HEK293 (cell line): ENCODE data around the gene DPYD.

Experiments
- CTCF ChIA-PET: fragments of 350-600 bp; formaldehyde crosslinking; extraction: SDS; loops from one replicate; lab custom pipeline; 2021; ENCODE audit warnings: antibody characterized with exemption; lab: Yijun Ruan, JAX
- POLR2A ChIA-PET: fragments of 300-600 bp; formaldehyde crosslinking; extraction: SDS; loops from one replicate; lab custom pipeline; 2020; ENCODE audit warnings: antibody characterized with exemption, inconsistent platforms; lab: Yijun Ruan, JAX
- H3K27ac ChIP-seq: fragments of 200-500 bp; sonication (Bioruptor generic); 2 replicates; pipeline ENCODE4 v1.5.1; 2014; ENCODE audit warnings: low read depth, low read length, control low read depth, inconsistent platforms; ENCODE audit errors: extremely low read depth
- H3K36me3 ChIP-seq, 2 experiments: fragments of 200-500 bp in 1 of 2; sonication (Bioruptor generic) in 1 of 2; 1 replicate in 1 of 2; 2 replicates in 1 of 2; pipeline ENCODE4 v1.5.1; 2014 to 2017; ENCODE audit warnings: inconsistent platforms in 2 of 2, low read length in 2 of 2; ENCODE audit not compliant: control insufficient read depth in 2 of 2, insufficient read depth in 1 of 2
- H3K4me1 ChIP-seq: fragments of 200-500 bp; sonication (Bioruptor generic); 2 replicates; pipeline ENCODE4 v1.5.1; 2014; ENCODE audit warnings: mild to moderate bottlenecking, low read length, inconsistent platforms; ENCODE audit not compliant: control insufficient read depth, insufficient read depth
- H3K4me3 ChIP-seq: 2 replicates; pipeline ENCODE4 v1.5.1; 2011; ENCODE audit warnings: low read depth, mild to moderate bottlenecking, control low read depth, low read length, moderate library complexity
- H3K9me3 ChIP-seq: fragments of 200-500 bp; sonication (Bioruptor generic); 2 replicates; pipeline ENCODE4 v1.5.1; 2014; ENCODE audit warnings: low read depth, low read length, inconsistent platforms; ENCODE audit not compliant: control insufficient read depth, insufficient read depth
- FEZF1 ChIP-seq: fragments of 450-650 bp; formaldehyde crosslinking; IDR thresholded peaks from 2 replicates; pipeline ENCODE4 v1.5.1; 2016; ENCODE audit warnings: missing biosample characterization, missing genetic modification characterization
- HOXC10 ChIP-seq: sonication (generic); formaldehyde crosslinking; IDR thresholded peaks from 2 replicates; pipeline ENCODE4 v1.8.1; 2023; ENCODE audit warnings: mild to moderate bottlenecking, missing genetic modification reagents
- KLF10 ChIP-seq: fragments of 450-650 bp; IDR thresholded peaks from 2 replicates; pipeline ENCODE4 v1.5.1; 2018; ENCODE audit warnings: missing biosample characterization, mild to moderate bottlenecking, missing genetic modification characterization
- KLF7 ChIP-seq: fragments of 450-650 bp; formaldehyde crosslinking; IDR thresholded peaks from 2 replicates; pipeline ENCODE4 v1.5.1; 2016; ENCODE audit warnings: missing biosample characterization, missing genetic modification characterization, borderline replicate concordance
- OSR2 ChIP-seq: fragments of 450-650 bp; formaldehyde crosslinking; IDR thresholded peaks from 2 replicates; pipeline ENCODE4 v1.5.1; 2016; ENCODE audit warnings: missing biosample characterization, missing genetic modification characterization
- SCRT2 ChIP-seq: fragments of 450-650 bp; formaldehyde crosslinking; IDR thresholded peaks from 2 replicates; pipeline ENCODE4 v1.5.1; 2016; ENCODE audit warnings: missing biosample characterization, missing genetic modification characterization
- ZNF23 ChIP-seq: fragments of 450-650 bp; formaldehyde crosslinking; IDR thresholded peaks from 2 replicates; pipeline ENCODE4 v1.5.1; 2016; ENCODE audit warnings: missing biosample characterization, missing genetic modification characterization, borderline replicate concordance
- ZNF248 ChIP-seq: fragments of 450-650 bp; formaldehyde crosslinking; IDR thresholded peaks from 2 replicates; pipeline ENCODE4 v1.5.1; 2017; ENCODE audit warnings: missing biosample characterization, missing genetic modification characterization
- ZNF341 ChIP-seq: fragments of 450-650 bp; formaldehyde crosslinking; IDR thresholded peaks from 2 replicates; pipeline ENCODE4; 2016; ENCODE audit warnings: low read depth, missing biosample characterization, missing genetic modification characterization
- ZNF473 ChIP-seq: fragments of 450-650 bp; formaldehyde crosslinking; IDR thresholded peaks from 2 replicates; pipeline ENCODE4 v1.5.1; 2017; ENCODE audit warnings: missing biosample characterization, missing genetic modification characterization
- ZNF510 ChIP-seq: fragments of 450-650 bp; formaldehyde crosslinking; IDR thresholded peaks from 2 replicates; pipeline ENCODE4 v1.5.1; 2018; ENCODE audit warnings: mild to moderate bottlenecking, missing genetic modification characterization, missing biosample characterization; ENCODE audit not compliant: insufficient replicate concordance
- ZNF514 ChIP-seq: fragments of 450-650 bp; formaldehyde crosslinking; IDR thresholded peaks from 2 replicates; pipeline ENCODE4 v1.5.1; 2016; ENCODE audit warnings: missing biosample characterization, missing genetic modification characterization
- ZNF555 ChIP-seq: fragments of 450-650 bp; formaldehyde crosslinking; conservative IDR thresholded peaks from 2 replicates; pipeline ENCODE4 v1.5.1; 2017; ENCODE audit warnings: missing biosample characterization, mild to moderate bottlenecking, missing genetic modification characterization, inconsistent platforms
- ZNF76 ChIP-seq: fragments of 450-650 bp; formaldehyde crosslinking; IDR thresholded peaks from 2 replicates; pipeline ENCODE4; 2016; ENCODE audit warnings: low read depth, missing biosample characterization, missing genetic modification characterization, borderline replicate concordance
- ZNF768 ChIP-seq: fragments of 450-650 bp; formaldehyde crosslinking; IDR thresholded peaks from 2 replicates; pipeline ENCODE4 v1.5.1; 2018; ENCODE audit warnings: missing biosample characterization, mild to moderate bottlenecking, missing genetic modification characterization
- TF ChIP-seq, protein P1 (sequence below): fragments of 450-650 bp; formaldehyde crosslinking; IDR thresholded peaks from 2 replicates; pipeline ENCODE4 v1.5.1; 2017; ENCODE audit warnings: missing biosample characterization, missing genetic modification characterization
- TF ChIP-seq, protein P2 (sequence below): fragments of 450-650 bp; formaldehyde crosslinking; IDR thresholded peaks from 2 replicates; pipeline ENCODE4 v1.5.1; 2017; ENCODE audit warnings: missing biosample characterization, missing genetic modification characterization
- TF ChIP-seq, protein P3 (sequence below): fragments of 450-650 bp; formaldehyde crosslinking; IDR thresholded peaks from 2 replicates; pipeline ENCODE4; 2016; ENCODE audit warnings: missing biosample characterization, missing genetic modification characterization
- TF ChIP-seq, protein P4 (sequence below): fragments of 450-650 bp; formaldehyde crosslinking; IDR thresholded peaks from 2 replicates; pipeline ENCODE4 v1.5.1; 2016; ENCODE audit warnings: missing biosample characterization, missing genetic modification characterization, borderline replicate concordance
- TF ChIP-seq, protein P5 (sequence below): fragments of 450-650 bp; formaldehyde crosslinking; IDR thresholded peaks from 2 replicates; pipeline ENCODE4 v1.5.1; 2016; ENCODE audit warnings: missing biosample characterization, missing genetic modification characterization

DPYD gene

DNA sequence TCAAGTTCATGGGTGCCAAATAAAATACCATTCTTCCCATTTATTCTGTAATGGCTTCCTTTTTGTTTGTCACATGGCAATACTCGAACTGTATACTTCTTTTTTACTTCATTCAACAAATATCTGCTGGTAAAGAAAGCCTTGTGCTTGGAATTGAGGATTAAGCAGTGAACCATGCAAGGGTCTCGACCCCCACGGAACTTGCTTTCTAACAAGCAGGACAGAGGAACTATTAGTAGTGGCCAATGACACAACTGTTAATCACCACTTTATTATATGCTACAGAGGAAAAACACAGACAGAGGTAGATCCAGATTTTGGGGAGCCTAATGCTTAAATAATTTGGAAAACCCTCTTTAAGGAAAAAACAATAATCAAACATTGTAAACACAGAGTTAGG, 542.2 kb downstream of the DPYD start:
- CTCF ChIA-PET, result no interaction called here
- no peaks in the 10 kb centered on the region for H3K36me3 ChIP-seq
- H3K4me1 ChIP-seq, result no peaks in the 10 kb centered on the region
- POLR2A ChIA-PET, result no interaction called here
- no peak overlapping the region for H3K4me3 ChIP-seq
- H3K9me3 ChIP-seq, result no peaks in the 10 kb centered on the region
- TF ChIP-seq ZNF768 (tag by site-specific recombination), result no peak
- TF ChIP-seq, protein P1, sequence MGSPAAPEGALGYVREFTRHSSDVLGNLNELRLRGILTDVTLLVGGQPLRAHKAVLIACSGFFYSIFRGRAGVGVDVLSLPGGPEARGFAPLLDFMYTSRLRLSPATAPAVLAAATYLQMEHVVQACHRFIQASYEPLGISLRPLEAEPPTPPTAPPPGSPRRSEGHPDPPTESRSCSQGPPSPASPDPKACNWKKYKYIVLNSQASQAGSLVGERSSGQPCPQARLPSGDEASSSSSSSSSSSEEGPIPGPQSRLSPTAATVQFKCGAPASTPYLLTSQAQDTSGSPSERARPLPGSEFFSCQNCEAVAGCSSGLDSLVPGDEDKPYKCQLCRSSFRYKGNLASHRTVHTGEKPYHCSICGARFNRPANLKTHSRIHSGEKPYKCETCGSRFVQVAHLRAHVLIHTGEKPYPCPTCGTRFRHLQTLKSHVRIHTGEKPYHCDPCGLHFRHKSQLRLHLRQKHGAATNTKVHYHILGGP, result no peak
- TF ChIP-seq, protein P2, sequence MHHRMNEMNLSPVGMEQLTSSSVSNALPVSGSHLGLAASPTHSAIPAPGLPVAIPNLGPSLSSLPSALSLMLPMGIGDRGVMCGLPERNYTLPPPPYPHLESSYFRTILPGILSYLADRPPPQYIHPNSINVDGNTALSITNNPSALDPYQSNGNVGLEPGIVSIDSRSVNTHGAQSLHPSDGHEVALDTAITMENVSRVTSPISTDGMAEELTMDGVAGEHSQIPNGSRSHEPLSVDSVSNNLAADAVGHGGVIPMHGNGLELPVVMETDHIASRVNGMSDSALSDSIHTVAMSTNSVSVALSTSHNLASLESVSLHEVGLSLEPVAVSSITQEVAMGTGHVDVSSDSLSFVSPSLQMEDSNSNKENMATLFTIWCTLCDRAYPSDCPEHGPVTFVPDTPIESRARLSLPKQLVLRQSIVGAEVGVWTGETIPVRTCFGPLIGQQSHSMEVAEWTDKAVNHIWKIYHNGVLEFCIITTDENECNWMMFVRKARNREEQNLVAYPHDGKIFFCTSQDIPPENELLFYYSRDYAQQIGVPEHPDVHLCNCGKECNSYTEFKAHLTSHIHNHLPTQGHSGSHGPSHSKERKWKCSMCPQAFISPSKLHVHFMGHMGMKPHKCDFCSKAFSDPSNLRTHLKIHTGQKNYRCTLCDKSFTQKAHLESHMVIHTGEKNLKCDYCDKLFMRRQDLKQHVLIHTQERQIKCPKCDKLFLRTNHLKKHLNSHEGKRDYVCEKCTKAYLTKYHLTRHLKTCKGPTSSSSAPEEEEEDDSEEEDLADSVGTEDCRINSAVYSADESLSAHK (tag by site-specific recombination), result no peak
- no peak for TF ChIP-seq ZNF510 (tag by site-specific recombination)
- TF ChIP-seq ZNF23 (tag by site-specific recombination), result no peak
- no peak for TF ChIP-seq HOXC10
- TF ChIP-seq, protein P3, sequence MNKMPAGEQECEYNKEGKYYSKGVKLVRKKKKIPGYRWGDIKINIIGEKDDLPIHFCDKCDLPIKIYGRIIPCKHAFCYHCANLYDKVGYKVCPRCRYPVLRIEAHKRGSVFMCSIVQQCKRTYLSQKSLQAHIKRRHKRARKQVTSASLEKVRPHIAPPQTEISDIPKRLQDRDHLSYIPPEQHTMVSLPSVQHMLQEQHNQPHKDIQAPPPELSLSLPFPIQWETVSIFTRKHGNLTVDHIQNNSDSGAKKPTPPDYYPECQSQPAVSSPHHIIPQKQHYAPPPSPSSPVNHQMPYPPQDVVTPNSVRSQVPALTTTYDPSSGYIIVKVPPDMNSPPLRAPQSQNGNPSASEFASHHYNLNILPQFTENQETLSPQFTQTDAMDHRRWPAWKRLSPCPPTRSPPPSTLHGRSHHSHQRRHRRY (tag by site-specific recombination), result no peak
- TF ChIP-seq, protein P4, sequence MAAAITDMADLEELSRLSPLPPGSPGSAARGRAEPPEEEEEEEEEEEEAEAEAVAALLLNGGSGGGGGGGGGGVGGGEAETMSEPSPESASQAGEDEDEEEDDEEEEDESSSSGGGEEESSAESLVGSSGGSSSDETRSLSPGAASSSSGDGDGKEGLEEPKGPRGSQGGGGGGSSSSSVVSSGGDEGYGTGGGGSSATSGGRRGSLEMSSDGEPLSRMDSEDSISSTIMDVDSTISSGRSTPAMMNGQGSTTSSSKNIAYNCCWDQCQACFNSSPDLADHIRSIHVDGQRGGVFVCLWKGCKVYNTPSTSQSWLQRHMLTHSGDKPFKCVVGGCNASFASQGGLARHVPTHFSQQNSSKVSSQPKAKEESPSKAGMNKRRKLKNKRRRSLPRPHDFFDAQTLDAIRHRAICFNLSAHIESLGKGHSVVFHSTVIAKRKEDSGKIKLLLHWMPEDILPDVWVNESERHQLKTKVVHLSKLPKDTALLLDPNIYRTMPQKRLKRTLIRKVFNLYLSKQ (tag by site-specific recombination), result no peak
- TF ChIP-seq ZNF76, result no peak
- TF ChIP-seq KLF7 (tag by site-specific recombination), result no peak
- no peak for TF ChIP-seq FEZF1 (tag by site-specific recombination)
- no peak for TF ChIP-seq ZNF341 (tag by site-specific recombination)
- no peak for TF ChIP-seq ZNF473 (tag by site-specific recombination)
- TF ChIP-seq, protein P5, sequence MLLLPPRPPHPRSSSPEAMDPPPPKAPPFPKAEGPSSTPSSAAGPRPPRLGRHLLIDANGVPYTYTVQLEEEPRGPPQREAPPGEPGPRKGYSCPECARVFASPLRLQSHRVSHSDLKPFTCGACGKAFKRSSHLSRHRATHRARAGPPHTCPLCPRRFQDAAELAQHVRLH (tag by site-specific recombination), result no peak
- no peak for TF ChIP-seq ZNF555 (tag by site-specific recombination)
- no peak for TF ChIP-seq SCRT2 (tag by site-specific recombination)
- TF ChIP-seq ZNF248 (tag by site-specific recombination), result no peak
- TF ChIP-seq KLF10, result no peak
- no peak for TF ChIP-seq ZNF514
- no peak for TF ChIP-seq OSR2 (tag by site-specific recombination)
- TF ChIP-seq, all 188 proteins: peak for 0
- no peak overlapping the region for H3K27ac ChIP-seq
